Pulmonary artery endothelial cell (primary cell): ENCODE results near the gene ETDC. TPM values are rescaled to one million over a fixed set of nuclear protein-coding genes. Genes with fewer than 3 reads are reported as not detected.
"Not testable (repeated sequence)": the region's sequence is repeated elsewhere in the genome, so short reads cannot be mapped to it uniquely, and the experiment has no call there.

ENCODE experiments used
- DNase-seq: peaks from one replicate; pipeline ENCODE4 v3.0.0-alpha.2; 2011; ENCODE audit warnings: low read depth, low spot score
- total RNA-seq: library from RNA; depleted of rRNA; stranded (reverse); fragments of >200 nt; gene quantifications from 2 replicates; pipeline ENCODE4 v1.2.3, GENCODE V29; 2014

Gene ETDC
- not detected in 2 replicates for total RNA-seq

DNA sequence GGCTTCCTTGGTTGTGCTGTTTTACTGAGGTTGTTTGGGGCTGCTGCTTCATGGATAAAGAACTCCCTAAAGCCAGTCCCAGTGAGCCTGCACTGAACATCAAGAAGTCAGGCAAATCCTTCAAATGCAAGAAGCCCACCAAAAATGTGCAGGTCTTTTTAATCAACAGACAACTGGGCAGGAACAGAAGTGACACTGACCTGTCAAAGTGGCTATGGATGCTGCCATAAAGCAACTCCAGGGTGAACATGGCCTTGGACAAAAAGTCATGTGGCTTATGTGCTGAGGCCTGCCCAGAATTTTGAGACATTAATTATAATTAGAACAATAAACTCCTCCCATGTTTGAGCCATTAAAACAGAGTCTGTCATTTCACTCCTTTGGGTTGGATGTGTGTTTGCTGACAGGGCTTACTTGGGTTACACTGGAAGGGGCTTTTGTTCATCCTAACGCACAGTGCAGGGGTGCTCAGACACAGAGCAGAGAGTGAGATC lies at the start of gene ETDC:
ETDC (plus strand) TSS at position 51 of the 494 bp plus-strand sequence; CDS start at position 51, 0 bp downstream.
- no peak for DNase-seq

DNA sequence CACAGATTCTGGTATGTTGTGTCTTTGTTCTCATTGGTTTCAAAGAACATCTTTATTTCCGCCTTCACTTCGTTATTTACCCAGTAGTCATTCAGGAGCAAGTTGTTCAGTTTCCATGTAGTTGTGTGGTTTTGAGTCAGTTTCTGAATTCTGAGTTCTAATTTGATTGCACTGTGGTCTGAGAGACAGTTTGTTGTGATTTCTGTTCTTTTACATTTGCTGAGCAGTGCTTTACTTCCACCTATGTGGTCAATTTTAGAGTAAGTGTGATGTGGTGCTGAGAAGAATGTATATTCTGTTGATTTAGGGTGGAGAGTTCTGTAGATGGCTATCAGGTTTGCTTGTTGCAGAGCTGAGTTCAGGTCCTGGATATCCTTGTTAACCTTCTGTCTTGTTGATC lies 48.3 kb upstream of the ETDC start:
- DNase-seq, result not testable (repeated sequence)

GRCh38 chrX:135263376-135263775 lies 45.9 kb upstream of the ETDC start:
- not testable (repeated sequence) for DNase-seq

- DNase-seq, result no peak
These were observed 45.1 kb upstream of the ETDC start for GRCh38 chrX:135264206-135264605.

DNA sequence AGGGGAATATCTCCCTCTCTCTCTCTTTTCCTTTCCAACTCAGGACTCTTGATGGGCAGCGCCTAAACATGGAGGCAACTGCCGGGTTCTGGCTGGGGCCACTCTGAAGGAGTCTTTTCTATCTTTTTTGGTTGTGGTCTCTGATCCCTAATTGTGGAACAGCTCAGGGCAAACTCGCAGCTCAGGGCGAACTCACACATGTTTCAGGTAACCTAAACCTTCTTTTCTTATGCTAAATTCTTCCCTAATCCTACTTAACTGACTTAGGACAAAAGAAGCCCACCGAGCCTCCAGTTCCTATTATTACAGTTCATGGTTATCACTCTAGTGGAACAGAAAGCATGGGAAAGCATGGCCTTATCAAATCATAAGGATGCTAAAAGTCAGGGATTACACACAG lies 36.1 kb upstream of the ETDC start:
- no peak for DNase-seq

DNA sequence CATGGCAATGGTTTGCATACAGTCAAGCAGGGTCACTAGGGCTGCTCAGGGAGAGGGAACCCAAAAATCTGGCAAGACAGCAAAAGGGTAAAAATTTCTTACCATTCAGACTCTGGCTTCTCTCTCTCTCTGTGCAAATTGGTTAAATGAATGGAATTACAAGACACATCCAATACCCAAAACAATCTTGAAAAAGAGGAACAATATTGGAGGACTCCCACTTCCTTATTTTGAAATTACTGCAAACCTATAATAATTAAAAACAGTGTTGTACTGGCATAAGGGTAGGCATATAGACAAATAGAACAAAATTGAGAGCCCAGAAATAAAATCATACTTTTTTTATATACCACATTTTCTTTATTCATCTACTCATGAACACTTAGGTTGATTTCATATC lies 33.3 kb upstream of the ETDC start:
- DNase-seq, result no peak

DNA sequence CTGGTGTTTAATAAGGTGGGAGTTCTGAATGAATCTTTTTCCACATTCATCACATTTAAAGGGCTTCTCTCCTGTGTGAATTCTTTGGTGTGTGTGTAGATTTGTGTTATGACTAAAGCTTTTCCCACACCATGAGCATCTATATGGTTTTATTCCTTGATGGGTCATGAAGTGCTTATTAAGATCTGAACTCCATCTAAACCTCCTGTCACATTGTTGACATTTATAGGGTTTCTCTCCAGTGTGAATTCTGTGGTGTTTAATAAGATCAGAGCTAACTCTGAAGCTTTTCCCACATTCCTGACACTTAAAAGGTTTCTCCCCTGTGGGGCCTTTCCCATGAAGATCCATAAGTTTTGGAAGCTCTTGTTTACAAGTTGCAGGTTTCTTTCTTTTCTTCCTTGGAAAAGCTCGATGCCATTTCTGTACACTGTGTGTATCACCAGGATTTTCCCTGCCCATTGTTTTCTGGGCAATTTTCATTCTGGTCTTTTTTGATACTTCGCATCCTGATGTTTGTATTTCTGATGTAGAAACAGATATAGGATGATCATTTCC lies 21.9 kb upstream of the ETDC start:
- no peak for DNase-seq

DNA sequence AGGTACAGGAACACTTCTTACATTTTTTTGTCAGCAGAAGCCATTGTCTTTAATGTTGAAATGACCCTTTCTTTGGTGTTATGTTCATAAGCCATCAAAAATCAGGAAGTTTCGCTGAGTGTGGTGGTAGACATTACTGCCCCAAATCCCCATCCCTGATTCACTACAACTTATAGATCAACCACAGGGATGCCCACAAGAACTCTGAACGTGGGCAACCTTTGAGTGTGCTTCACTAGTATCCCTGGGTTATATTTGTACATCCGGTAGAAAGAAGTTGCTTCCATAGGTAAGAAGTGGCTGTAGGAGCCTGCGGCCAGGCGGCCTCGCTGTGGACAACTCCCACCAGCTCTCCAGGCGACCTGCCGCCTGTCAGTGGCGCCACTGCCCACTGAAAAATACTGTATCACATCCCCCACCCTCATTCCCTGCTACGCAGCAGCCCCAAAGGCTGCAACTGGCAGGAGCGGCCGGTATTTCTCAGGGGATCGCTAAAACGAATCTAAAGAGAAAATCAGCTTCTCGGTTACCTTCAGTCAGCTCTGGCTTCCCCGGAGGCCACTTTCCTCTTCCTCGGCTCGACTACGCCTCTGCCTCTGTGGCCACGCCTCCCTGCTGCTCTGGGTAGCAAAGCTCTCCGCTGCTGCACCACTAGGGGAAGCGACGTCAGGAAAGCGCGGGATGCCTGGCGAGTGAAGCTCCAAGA lies 13.9 kb upstream of the ETDC start:
- no peak for DNase-seq

DNA sequence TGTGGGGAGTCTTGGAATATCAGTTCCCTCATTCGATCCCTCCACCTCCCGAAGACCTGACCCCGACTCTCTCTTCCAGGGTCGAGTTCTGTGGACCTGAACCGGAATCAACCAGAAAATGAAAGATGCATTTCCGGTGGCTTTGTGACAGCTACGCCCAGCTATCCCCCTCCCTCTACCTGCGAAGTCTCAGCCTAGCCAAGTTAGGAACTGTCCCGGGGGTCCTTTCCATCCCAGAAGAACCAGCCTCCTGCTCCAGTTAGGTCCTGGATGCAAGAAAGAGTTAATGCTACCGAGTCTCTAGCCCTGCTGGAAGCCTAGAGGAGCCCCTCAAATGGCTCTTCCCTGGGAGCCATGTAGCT lies 13.4 kb upstream of the ETDC start:
- no peak for DNase-seq

GRCh38 chrX:135302269-135302873 lies 6.9 kb upstream of the ETDC start:
- DNase-seq, result no peak

- DNase-seq, result no peak
These were observed 4.5 kb upstream of the ETDC start for GRCh38 chrX:135304741-135305140.

- DNase-seq, result no peak
These were observed 2.1 kb upstream of the ETDC start for GRCh38 chrX:135307171-135307570.

DNA sequence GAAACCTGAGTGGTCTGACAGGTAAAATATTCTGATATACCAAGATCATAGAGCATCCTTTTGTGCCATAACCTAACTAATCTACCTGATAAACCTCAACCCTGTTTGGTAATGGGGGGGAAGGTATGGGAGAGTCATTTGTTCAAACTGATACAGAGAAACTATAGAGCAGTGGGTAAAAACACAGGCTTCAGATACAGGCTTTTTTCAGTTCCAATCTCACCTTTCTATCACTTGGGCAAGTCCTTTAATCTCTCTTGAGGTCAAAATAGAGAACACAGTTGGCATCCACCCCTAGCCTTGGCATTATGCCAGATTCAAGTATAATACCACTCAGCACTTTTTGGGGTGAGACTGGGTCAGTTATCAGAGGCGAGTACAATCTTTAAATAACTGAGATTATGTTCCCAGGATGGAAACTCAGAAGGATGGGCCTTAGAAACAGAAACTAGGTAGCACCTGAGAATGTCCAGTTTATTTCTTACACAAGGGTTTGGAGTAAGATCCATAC lies 880 bp upstream of the ETDC start:
- DNase-seq, result no peak

DNA sequence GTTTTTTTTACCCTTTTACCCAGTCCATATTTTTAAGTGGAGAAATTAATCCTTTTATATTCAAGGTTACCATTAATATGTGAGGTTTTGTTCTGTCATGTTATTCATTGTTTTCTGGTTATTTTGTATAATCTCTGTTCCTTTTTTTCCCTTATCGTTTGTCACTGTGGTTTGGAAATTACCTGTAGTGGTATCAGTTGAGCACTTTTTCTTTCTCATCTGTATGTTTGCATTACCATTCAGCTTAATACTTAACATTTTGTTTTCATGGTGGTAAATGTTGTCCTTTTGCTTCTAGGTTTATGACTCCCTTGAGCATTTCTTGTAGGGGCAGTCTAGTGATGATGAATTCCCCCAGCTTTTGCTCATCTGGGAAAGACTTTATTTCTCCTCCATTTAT lies 6.6 kb downstream of the ETDC start:
- no peak for DNase-seq

DNA sequence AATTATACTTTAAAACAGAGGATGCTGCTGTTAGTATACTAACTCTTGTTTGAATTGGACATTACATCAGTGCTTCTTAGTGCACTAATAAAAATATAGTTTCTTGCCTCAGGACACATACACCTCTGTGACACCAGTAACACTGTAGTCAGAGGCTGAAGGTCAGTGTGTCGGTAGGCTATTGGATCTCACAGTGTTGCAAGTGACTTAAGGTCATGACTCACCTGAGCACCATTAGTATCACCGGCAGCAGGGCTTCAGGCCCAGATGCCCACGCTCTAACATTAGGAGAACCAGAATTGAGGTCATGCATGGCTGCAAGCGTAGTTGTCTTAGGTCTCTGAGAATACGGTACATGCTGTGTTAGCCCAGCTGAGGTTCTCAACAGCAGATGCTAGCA lies 15.2 kb downstream of the ETDC start:
- no peak for DNase-seq

DNA sequence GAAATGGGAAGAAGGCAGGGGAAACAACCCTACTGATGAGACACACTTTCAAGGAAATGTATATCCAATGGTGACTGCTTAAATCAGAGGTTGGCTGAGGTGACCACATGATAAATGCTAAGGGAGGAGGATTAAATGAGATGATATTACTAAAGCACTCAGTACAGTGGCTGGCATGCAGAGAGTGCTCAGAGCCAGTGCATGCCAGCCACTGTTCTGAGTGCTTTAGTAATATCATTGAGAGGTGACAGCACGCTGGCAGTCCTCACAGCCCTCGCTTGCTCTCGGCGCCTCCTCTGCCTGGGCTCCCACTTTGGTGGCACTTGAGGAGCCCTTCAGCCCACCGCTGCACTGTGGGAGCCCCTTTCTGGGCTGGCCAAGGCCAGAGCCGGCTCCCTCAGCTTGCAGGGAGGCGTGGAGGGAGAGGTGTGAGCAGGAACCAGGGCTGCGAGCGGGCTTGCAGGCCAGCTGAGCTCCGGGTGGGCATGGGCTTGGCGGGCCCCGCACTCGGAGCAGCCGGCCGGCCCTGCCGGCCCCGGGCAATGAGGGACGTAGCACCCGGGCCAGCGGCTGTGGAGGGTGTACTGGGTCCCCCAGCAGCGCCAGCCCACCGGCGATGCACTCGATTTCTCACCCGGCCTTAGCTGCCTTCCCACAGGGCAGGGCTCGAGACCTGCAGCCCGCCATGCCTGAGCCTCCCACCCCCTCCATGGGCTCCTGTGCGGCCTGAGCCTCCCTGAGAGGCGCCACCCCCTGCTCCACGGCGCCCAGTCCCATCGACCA lies 15.9 kb downstream of the ETDC start:
- DNase-seq, result not testable (repeated sequence)

GRCh38 chrX:135327299-135327698 lies 18.0 kb downstream of the ETDC start:
- DNase-seq, result peak; percentile 4

- DNase-seq, result no peak
These were observed 19.2 kb downstream of the ETDC start for GRCh38 chrX:135328421-135329005.

DNA sequence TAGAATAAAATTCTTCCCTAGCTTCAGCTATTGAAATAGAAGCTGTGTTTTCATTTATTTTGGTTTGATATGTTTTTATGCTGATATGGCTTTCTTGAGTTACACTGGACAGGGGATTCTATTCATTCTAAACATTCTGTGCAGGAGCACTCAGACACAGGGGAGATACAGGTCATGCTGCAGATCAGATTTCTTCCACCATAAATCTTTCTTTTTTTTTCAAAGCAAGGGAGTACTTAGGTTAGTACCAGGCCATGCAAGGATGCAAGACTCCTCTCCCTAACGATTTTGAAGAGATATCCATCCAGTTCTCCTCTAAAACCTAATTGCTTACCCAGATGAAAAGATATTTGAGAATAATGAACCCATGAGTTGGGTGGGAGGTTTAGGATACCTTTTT lies 21.4 kb downstream of the ETDC start:
- DNase-seq, result no peak

DNA sequence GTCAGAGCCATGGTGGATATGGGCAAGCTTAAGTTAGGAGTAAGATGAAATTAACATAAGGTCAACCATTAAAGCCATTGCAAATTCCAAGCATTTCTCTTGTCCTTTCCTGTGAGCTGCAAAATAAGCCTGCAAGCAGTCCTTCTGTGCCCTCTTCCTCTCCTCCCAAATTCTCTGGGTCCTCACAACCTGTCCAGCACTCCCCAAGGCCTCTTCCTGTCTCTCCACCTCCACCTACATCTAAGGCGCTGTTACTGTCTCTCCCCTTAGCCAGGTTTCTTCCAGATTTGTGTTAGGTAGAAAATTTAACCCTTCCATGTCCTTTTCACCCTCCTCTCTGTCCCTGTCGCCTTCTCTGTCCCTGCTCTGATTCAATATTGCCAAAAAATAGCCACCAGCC lies 22.2 kb downstream of the ETDC start:
- DNase-seq, result no peak

- DNase-seq, result no peak
These were observed 31.6 kb downstream of the ETDC start for GRCh38 chrX:135340831-135341230.
